ENCODE results near the gene RSPH4A. TPM values are rescaled to one million over a fixed set of nuclear protein-coding genes. Genes with fewer than 3 reads are reported as not detected.

Gene RSPH4A
- total and polyA plus RNA-seq, 2 of the 8 experiments (the other 6 are each of a cell fraction or from before 2014, with no cell fraction given) = 0.38 to 0.52 TPM

DNA sequence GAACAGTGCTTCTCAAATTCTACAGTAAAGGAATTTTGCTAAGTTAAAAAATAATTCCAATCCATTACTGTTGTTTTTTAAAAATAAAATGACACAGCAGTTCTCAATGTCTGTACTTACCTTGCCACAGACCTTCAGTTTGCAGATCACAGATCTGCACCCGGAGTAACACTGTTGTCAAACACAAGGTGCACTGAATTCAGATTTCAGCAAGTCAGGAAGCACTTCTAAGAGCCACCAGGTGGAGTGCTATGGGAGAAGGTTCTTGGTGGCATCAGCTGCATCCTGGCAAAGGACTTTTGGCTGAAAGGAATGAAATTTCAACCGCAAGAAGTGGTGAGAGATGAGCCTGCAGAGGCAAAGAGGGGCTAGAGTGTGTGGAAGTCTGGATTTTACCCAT is 17.4 kb downstream of the RSPH4A start (continued):
- TF ChIP-seq, protein P1, sequence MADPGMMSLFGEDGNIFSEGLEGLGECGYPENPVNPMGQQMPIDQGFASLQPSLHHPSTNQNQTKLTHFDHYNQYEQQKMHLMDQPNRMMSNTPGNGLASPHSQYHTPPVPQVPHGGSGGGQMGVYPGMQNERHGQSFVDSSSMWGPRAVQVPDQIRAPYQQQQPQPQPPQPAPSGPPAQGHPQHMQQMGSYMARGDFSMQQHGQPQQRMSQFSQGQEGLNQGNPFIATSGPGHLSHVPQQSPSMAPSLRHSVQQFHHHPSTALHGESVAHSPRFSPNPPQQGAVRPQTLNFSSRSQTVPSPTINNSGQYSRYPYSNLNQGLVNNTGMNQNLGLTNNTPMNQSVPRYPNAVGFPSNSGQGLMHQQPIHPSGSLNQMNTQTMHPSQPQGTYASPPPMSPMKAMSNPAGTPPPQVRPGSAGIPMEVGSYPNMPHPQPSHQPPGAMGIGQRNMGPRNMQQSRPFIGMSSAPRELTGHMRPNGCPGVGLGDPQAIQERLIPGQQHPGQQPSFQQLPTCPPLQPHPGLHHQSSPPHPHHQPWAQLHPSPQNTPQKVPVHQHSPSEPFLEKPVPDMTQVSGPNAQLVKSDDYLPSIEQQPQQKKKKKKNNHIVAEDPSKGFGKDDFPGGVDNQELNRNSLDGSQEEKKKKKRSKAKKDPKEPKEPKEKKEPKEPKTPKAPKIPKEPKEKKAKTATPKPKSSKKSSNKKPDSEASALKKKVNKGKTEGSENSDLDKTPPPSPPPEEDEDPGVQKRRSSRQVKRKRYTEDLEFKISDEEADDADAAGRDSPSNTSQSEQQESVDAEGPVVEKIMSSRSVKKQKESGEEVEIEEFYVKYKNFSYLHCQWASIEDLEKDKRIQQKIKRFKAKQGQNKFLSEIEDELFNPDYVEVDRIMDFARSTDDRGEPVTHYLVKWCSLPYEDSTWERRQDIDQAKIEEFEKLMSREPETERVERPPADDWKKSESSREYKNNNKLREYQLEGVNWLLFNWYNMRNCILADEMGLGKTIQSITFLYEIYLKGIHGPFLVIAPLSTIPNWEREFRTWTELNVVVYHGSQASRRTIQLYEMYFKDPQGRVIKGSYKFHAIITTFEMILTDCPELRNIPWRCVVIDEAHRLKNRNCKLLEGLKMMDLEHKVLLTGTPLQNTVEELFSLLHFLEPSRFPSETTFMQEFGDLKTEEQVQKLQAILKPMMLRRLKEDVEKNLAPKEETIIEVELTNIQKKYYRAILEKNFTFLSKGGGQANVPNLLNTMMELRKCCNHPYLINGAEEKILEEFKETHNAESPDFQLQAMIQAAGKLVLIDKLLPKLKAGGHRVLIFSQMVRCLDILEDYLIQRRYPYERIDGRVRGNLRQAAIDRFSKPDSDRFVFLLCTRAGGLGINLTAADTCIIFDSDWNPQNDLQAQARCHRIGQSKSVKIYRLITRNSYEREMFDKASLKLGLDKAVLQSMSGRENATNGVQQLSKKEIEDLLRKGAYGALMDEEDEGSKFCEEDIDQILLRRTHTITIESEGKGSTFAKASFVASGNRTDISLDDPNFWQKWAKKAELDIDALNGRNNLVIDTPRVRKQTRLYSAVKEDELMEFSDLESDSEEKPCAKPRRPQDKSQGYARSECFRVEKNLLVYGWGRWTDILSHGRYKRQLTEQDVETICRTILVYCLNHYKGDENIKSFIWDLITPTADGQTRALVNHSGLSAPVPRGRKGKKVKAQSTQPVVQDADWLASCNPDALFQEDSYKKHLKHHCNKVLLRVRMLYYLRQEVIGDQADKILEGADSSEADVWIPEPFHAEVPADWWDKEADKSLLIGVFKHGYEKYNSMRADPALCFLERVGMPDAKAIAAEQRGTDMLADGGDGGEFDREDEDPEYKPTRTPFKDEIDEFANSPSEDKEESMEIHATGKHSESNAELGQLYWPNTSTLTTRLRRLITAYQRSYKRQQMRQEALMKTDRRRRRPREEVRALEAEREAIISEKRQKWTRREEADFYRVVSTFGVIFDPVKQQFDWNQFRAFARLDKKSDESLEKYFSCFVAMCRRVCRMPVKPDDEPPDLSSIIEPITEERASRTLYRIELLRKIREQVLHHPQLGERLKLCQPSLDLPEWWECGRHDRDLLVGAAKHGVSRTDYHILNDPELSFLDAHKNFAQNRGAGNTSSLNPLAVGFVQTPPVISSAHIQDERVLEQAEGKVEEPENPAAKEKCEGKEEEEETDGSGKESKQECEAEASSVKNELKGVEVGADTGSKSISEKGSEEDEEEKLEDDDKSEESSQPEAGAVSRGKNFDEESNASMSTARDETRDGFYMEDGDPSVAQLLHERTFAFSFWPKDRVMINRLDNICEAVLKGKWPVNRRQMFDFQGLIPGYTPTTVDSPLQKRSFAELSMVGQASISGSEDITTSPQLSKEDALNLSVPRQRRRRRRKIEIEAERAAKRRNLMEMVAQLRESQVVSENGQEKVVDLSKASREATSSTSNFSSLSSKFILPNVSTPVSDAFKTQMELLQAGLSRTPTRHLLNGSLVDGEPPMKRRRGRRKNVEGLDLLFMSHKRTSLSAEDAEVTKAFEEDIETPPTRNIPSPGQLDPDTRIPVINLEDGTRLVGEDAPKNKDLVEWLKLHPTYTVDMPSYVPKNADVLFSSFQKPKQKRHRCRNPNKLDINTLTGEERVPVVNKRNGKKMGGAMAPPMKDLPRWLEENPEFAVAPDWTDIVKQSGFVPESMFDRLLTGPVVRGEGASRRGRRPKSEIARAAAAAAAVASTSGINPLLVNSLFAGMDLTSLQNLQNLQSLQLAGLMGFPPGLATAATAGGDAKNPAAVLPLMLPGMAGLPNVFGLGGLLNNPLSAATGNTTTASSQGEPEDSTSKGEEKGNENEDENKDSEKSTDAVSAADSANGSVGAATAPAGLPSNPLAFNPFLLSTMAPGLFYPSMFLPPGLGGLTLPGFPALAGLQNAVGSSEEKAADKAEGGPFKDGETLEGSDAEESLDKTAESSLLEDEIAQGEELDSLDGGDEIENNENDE (IDR thresholded peaks at IDR 0.05; ENCODE audit: insufficient replicate concordance, low read length) = no peak
- TF ChIP-seq RAD21 (IDR thresholded peaks at IDR 0.05 in 1 of 2, conservative IDR thresholded peaks at IDR 0.05 in 1 of 2; ENCODE audit: low read depth in 2 of 2, low read length in 2 of 2) = peak; percentile 35 to 47; a peak in 3 of 4 replicates

All from H1 (cell line).